ENCODE results near the gene COL19A1.
A peak's percentile ranks its signal among the peaks of the same experiment; 100 is the strongest.

COL19A1 gene

DNA sequence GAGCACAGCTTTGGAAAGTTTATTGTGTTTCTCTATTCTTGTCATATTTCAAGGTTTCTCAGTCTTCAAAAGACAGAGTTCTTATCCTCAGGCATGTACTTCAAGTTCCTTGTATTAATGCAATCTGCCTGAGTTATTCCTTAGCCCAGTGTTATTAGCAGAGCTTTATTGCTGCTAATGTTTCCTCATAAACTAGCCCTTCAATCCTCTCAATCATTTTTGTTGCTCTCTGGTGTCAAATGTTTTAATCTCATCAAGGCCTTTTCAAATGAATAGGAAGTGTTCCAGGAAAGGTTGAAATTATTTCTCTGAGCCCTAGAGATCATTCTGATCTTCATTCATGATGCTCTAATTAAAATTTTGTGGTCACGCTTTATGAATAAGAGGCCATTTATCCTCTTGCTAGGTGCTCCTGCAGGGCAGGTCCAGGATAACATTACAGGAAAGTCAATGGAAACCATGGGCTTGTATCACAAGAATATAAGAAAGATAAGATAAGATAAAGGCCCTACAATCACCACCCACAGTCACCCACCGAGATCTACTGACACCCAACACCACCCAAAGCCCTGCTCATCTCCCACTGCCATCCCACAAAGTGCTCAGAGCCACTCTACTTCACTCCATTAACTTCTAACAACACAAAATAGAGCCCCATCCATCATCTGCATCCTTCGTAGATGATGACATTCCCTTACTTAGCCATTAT lies 310.6 kb downstream of the COL19A1 start:
- no peak for DNase-seq

GRCh38 chr6:70180183-70180900 lies 314.0 kb downstream of the COL19A1 start:
- DNase-seq = no peak

DNA sequence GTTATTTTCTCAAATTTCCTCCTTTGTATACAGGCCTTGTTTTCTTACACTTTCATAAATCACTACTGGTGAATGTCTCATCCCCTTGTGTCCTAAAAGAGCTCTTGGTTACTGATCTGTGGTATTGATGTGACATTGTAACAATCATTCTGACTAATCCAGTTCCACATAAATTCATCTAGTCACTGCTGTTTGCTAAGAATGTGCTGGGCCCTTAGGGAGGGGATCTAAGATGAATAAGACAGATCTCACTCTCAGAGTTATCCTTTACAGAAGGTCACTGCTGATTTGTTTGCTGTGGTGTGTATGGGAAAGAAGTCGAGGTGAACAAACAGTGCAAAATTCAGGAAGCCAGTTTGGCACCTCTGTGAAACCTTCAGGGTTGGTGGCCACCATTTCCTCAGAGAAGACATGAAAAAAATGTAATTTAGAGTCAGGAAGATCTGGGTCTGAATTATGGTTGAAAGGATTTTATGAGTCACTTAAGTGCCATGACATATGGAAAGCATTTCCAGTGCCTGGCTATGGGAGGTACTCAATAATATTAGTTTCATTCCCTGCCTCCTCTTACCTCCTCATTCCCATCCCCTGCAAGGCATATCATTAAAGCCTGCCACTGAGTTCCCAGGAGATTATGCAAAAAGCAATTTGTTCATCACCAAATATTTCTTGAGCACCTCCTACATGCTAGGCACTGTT lies 314.7 kb downstream of the COL19A1 start:
- DNase-seq = no peak

GRCh38 chr6:70183538-70183937 lies 317.2 kb downstream of the COL19A1 start:
- no peak for DNase-seq

DNA sequence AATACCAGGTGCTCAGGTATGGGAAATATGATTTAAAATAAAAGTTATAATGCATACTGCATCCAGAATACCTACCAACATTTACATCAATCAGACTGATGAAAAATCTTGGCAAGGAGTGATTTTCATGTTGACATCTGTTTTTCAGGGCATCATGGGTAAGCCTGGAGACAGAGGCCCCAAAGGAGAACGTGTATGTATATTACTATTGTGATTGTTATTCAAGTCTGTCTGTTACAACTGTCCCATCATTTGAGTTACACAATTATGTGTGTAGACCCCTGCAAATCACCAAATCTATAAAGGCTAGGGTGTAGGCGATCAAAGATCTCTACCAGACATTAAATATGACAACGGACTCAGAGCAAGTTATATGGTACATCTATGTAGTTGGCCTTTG lies 318.4 kb downstream of the COL19A1 start:
- DNase-seq = no peak

DNA sequence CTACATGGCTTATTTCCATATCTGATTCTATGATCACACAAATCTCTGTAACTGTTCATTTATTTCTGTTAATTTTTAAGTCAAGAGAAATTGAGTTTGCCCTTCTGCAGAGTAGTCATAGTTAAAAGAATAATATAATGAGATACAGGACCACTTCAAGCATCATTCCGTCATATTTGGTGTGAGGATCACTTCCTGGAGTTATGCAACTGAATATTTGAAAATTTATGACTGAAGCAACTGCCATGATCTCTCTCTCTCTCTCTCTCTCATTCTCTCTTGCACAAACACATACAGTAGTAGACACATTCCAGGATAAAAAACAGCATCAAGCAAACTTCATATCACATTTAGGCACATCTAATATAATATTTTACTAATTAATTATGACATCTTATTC lies 320.1 kb downstream of the COL19A1 start:
- DNase-seq = no peak

DNA sequence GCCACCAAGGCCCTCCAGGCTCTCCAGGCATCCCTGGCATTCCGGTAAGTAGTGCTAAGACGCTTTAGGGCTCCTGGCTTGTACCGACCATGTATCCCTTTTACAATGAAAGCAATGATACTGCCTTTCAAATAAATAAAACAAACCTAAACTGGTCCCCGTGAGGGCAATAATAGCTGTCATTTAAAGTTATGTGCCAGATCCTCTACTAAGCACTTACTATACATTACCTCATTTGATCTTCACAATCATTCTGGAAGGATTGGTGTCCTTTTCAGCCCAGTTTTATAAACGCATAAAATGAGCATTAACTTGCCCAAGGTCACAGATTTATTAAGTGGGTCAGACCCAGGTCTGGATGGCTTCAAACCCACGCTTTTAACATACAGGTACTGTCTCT lies 321.8 kb downstream of the COL19A1 start:
- no peak for DNase-seq

DNA sequence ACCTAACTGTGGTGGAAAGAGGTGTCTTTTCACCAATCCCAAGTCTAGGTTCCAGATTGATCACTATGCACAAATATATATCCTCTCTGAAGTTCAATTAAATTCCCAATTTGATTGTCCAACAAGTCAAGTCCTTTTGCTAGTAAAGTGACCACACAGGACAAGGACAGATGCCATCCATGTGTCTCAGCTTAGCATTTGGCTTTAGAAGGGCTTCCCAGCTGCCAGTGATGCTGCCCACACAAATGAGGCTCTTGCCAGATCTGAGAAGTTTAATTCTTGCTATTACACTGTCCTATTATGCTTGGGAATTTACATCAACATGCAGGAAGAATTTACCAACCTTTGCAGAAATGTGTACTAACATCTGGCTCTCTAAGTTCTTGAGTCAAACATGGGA lies 328.1 kb downstream of the COL19A1 start:
- no peak for DNase-seq

DNA sequence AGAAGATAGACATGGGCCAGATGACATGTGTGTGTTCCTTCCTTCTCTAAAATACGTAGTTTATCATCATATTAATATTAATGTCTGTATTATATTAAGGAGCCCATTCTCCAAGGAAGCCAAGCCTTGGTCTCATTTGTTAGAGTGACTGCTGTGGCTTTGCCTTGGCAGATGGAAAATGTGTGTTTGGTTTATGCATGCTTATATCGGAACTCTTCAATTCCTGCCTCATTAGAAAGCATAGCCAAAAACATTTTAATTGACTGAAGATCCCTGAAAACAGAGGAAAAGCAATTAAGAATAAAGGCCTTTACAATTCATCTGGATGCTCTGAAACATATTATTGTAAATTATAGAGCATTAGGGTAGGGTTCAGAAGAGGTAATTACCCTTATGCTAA lies 330.2 kb downstream of the COL19A1 start:
- DNase-seq = no peak

GRCh38 chr6:70198785-70199184 lies 332.4 kb downstream of the COL19A1 start:
- DNase-seq = no peak

DNA sequence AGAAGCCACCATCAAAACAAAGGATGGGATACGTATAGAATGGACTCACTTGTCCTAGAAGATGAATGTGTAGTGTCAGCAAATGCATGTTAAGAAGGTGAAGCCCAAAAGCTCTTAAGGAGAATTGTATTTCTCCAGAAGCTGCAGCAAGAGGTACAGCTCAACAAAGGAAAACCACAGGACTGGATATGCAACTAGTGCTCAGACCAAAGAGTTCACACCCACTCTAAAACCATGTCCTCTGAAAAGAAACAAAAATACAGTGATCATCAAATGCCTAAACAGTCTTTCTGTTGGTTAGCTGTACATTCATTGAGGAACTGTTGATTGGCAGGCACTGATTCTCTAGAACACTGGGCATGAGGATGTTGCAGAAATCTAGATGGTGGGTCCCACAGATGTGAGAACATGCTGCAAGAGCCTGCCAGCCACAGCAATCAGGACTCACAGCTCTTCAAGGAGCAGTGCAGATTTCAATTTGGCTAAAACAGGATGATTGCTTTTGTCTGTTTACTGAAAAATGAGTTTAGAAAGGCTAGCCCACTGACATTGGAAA lies 342.0 kb downstream of the COL19A1 start:
- no peak for DNase-seq

DNA sequence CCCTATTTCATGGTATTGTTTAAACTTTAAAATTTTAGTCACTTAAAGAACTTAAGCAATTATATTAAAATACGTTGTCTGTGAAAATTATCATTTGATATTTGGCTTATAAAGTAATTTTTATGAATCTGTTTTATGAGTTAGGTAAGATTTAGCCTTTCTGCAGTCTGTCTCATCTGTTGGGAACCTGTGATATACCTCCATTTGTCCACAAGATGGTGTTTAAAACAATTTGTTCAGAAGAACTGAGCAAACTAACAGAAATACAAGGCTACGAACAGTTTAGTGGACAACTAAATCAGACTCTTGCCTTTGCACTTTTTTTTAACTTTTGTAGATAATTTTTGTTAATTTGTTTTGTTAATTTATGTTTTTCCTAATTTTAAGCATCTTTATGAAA lies 344.1 kb downstream of the COL19A1 start:
- no peak for DNase-seq

DNA sequence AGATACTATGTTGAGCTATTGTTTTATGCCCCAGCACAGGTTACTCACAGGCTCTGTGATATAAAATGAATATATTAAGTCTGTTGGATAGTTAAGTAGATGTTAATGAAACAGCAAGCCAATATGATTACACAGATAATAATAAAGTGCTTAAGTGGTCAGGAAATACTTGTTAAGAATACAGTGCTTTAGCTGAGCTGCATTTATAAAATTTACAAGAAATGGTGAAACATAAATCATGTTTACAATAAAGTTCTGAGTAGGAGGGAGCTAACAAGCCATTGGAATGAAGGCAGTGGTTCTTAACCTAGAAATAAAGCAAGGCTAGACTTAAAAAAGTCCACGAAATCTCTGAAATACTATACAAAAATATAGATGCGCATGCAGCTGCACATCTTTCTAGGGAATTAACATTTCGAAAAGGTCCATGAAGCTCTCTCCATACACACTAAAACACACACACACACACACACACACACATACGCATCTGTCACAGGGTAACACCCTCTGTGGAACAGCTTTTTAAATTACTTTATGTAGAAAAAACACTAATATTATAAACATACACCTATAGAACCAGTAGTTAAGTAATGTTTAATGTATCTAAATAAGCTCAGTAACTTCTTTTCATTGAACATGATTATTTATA lies 349.2 kb downstream of the COL19A1 start:
- no peak for DNase-seq

- DNase-seq = no peak
Observed at GRCh38 chr6:70216767-70217166, 350.4 kb downstream of the COL19A1 start.

- no peak for DNase-seq
Observed at GRCh38 chr6:70219943-70220613, 353.7 kb downstream of the COL19A1 start.

DNA sequence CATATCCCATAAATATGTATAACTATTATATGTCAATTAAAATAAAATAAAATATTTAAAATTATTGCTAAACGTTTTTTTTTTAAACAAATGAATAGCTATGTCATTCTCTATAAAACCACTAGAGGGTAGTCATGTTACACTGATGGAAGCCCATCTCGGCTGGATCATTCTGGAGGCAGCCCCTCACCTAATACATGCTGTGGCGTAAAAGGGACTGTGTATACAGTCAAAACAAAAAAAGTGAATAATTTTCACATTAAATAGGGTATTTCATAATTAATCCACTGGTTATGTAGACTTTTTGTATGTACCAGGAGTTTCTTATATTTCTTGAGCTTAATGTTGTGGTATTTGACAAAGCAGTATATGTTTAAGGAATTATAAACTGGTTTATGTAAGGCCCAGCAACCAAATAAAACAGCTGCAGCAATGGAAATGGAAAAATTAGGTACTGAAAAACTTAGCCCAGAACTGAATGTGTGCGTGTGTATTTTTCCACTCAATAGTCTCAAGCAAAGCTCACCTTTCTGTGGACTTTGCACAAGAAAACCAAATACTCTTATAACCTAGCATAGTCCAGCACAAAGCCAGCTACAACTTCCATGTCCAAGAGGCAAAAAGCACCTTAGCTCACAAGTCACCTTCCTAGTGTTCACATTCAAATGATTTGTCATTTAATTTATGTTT lies 354.8 kb downstream of the COL19A1 start:
- DNase-seq = peak; percentile 7

- DNase-seq = no peak
Observed at GRCh38 chr6:70221715-70222438, 355.5 kb downstream of the COL19A1 start.

GRCh38 chr6:70222439-70222749 lies 356.0 kb downstream of the COL19A1 start:
- no peak for DNase-seq

DNA sequence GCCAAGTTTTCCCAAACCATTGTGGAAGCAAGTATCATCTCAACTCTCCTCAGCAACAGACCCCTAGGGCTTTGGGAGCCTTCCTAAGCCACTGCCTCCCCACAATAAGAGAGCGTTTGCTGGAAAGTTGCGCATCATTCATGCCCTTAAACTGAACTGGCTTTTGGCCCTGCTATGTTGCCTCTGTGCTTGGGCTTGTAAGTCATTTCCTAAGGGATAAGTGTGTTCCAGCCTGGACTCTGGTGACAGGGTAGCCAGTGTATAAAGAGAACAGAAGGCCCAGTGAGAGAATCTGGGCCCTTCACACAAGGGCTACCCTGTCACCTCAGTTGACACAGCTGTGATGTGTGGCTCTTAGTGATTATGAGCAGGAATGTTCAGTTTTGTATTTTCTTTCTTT lies 358.7 kb downstream of the COL19A1 start:
- no peak for DNase-seq

DNA sequence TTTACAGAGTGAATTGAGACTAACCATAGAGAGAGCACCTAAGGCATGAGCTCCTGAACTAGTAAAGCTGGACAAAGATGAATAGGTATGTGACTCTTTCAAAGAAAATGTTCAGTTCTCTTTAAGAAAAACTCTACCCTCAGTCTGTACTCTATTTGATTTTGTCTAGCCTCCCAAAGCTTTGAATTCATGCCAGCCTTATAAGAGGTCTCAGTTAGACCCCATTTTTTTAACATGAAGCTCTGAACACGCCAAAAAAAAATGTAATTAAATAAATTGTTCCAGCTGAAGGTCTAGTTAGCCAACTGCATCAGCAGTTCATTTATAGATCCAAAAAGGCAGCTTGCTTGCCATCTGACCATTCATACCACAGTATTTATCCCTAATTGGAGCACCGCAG lies 365.0 kb downstream of the COL19A1 start:
- no peak for DNase-seq

DNA sequence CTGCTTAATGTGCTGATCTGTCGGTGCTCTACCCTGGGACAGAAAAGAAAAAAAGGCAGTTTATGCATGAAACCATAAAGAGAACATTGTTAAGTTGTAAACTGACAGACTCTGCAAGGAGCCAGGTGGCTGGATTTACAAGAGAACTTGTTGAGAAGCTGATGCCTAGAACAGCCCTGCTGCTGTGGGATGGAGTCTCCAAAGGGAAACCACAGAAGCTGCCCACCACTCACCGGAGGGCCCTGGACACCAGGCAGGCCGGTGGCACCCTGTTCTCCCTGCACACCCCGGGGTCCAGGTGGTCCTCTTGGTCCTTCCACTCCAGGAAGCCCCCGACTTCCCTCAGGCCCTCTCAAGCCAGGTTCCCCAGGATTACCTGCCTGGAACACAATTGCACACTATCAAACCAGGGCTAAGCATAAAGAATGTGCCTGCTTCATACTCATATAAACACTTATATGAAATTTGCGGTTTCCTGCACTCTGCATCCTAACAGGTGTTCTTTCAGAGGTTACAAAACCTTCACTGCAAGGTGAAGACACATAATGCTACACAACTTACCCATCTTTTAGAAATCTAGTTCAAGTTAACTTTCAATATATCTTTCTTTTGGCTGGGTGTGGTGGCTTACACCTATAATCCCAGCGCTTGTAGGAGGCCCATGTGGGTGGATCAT lies 368.3 kb downstream of the COL19A1 start:
- no peak for DNase-seq
